ENCODE data around the gene ZAP70.

Gene ZAP70

DNA sequence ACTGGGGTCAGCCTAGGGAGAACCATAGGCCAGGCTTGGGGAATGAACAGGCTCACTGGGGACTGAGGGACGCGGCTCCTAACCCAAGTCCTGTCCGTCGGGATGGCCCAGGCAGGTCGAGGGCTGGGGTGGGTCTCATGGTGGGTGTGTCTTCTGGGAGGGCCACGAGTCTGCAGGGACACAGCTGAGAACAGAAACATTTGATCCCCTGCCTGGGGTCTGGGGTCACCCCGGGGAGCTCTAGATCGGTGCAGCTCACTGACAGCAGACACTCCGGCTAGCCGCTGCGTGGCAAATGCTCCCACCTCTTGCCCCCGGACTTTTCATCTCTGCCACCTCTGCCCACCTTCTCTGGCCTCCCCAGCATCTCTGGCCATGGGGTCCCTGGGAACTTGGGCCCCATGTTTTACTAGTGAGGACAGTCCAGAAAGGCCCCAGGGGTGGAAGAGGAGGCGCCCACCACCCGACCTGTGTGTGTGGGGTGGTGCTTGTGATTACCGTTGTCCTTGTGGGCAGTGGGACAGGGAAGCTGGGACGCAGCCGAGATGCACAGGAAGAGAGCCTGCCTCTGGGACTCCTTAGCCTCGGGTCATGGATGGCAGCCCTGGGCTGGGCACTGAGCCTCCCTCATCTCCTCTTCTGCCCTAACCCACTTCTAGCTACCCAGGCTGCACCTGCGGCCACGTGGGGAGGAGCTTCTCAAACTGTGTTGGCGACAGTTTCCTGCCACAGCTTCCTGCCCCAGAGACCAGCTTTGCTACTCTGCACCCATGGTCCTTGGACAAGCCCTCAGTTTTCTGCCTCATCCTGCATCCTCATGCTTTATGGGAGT lies 4.9 kb downstream of the ZAP70 start:
- peak; percentile 43 for DNase-seq

DNA sequence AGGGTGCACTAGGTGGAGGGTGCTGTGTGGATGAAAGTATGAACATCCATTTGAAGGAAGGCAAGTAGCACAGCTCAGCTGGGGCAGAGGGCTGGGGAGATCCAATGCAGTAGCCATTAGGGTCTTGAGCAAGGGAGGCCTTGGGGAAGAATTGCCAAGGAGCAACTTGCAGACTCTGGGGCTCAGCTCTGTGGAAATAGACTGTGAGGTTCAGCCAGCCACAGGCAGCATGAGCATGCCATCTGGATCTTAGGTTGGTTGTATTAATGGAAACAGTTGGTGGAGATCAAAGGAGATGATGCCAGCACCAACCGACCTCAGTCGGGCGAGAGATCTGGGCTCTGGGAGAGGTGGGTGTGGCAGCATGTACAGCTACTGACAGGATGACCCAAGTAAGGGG lies 5.6 kb downstream of the ZAP70 start:
- DNase-seq = no peak

DNA sequence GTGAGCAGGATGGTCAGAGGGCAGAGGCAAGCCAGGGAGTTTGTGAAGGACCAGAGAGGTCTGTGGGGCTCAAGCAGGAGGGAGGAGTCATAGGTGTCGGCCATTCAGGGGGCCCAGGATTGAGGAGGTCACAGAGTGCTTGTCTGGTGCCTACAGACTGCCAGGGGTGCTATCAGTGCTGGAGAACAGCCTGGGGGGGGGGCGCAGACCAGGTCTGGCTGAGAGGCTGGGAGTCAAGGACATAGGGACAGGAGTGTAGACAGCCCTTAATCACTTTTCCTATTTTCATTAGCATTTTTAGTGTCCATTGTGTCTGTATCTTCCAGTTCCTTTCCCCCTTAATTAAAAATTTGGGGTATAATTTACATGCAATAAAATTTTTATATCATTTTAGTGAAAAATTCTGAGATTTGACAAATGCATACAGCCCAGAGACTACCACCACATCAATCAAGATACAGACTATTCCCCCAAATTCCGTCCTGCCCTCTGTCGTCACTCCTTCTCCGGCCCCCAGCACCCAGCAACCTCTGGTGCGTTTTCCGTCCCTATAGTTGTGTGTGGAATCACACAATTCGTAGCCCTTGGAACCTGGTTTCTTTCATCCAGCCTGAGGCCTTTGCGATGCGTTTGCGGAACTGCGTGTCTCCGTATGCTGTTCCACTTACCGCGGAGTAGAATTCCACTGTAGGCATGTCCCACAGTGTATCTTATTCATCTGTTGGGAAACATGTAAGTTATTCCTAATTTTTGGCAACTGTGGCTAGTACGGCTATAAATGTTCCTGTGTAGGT lies 6.2 kb downstream of the ZAP70 start:
- DNase-seq = no peak

DNA sequence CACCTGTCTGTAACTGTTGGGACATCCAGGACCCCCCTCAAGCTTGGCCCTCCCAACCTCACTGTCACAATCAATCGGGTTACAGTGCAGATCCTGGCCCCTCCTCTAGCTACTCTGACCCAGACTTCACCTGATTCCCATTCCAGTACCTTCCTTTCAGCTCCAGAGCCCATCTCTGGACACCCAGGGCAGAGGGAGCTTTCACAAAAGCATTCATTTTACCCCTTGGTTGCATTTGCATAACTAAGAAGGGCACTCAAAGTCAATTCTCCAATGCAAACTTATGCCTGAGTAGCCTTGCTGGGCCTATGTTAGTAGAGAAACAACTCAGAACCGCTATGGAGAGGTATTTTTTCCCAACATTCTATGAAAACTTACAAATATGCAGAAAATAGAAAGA lies 7.4 kb downstream of the ZAP70 start:
- no peak for DNase-seq

DNA sequence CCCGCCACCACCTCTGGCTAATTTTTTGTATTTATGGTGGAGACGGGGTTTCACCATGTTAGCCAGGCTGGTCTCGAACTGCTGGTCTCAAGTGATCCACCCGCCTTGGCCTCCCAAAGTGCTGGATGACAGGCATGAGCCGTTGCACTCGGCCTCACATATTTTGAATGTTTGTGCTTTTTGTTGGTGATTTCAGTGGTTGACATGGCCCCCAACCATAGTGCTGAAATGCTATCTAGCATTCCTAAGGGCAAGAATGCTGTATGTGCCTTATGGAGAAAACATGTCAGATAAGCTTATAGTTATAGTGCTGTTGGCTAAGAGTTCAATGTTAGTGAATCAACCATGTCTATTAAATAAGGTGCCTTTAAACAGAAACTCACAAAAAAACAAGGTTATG lies 8.9 kb downstream of the ZAP70 start:
- no peak for DNase-seq

DNA sequence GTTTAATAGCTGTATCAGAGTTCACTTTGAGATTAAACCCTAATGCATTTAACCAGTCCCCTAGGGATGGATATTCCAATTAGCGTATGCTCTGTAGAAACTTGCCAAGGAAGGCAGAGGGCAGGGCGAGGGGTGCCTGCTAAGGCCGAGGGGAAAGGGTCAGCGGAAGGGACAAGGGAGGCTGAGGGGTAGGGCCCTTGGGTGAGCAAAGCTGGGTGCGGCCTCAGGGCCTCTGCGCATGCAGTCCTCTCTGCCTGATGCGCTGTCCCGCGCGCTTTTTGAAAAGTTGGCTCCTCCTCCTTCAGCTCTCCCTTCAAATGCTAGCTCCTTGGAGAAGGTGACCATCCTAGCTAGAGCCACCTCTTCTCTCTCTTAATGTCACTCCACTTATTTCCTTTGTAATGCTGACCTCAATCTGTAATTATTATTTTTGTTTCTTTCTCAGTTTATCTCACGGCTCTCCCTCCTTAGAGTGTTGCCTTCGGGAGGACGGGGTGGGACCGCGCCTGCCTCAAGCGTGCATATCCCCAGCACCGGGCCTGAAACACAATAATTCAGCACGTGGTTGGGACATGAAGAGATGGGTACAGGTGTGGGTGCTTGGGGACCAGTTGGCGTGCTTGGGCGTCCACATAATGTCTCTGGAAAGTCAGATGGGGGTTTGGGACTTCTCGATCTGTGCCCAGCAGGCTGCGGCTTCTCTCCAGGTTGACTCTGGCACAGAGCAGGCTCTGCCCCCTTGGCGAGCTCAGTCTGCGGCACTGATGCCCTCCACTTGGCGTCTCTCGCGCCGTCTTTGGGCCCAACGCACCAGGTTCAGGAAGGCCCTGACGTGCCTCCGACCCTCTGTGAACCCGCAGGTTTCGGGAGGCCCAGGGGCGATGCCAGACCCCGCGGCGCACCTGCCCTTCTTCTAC lies 10.0 kb downstream of the ZAP70 start:
- no peak for DNase-seq

DNA sequence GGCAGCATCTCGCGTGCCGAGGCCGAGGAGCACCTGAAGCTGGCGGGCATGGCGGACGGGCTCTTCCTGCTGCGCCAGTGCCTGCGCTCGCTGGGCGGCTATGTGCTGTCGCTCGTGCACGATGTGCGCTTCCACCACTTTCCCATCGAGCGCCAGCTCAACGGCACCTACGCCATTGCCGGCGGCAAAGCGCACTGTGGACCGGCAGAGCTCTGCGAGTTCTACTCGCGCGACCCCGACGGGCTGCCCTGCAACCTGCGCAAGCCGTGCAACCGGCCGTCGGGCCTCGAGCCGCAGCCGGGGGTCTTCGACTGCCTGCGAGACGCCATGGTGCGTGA lies 10.7 kb downstream of the ZAP70 start:
- DNase-seq = no peak

DNA sequence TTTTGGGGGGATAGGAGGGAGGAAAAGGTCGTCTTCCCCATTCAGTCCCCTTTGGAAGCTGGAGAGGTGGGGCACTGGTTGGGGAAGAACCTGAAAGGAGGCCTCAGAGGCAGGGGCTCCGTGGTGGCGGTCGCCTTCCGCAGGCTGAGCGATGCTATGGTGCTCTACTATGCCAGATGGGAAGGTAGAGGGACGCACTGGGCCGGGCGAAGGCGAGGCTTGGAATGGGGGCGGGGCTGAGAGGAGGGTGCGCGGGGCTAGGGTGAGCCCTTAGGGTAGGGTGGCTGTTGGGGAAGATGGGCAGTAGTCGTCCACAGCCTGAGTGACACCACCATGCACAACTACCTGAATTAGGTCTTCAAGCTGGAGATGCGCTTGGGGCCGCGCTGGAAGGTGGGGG lies 11.1 kb downstream of the ZAP70 start:
- no peak for DNase-seq

DNA sequence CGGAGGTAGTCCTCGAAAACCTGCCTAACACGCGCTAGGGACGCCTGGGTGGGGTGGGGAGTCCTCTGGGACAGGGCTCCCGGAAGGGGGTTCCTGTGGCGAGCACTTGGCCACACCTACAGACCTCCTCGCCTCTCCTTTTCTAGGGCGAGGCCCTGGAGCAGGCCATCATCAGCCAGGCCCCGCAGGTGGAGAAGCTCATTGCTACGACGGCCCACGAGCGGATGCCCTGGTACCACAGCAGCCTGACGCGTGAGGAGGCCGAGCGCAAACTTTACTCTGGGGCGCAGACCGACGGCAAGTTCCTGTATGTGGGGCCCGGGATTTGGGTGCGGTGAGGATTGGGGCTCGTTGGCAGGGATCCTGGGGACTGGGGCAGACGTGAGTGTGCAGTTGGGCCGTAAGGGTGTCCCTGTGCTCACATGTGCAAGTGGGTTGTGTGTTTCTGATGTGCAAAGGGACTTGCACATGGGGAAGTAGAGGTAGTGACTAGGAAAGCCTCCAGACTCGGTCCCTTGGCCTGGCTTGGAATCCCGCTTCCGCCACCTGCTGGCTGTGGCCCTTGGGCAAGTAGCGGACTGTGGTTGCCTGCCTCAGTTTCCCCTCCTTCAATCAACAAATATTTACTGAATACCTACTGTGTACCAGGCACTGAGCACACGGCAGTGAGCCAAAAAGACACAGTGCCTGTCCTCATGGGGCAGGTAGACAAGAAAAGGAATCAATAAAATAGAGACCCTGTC lies 11.7 kb downstream of the ZAP70 start:
- DNase-seq = no peak

DNA sequence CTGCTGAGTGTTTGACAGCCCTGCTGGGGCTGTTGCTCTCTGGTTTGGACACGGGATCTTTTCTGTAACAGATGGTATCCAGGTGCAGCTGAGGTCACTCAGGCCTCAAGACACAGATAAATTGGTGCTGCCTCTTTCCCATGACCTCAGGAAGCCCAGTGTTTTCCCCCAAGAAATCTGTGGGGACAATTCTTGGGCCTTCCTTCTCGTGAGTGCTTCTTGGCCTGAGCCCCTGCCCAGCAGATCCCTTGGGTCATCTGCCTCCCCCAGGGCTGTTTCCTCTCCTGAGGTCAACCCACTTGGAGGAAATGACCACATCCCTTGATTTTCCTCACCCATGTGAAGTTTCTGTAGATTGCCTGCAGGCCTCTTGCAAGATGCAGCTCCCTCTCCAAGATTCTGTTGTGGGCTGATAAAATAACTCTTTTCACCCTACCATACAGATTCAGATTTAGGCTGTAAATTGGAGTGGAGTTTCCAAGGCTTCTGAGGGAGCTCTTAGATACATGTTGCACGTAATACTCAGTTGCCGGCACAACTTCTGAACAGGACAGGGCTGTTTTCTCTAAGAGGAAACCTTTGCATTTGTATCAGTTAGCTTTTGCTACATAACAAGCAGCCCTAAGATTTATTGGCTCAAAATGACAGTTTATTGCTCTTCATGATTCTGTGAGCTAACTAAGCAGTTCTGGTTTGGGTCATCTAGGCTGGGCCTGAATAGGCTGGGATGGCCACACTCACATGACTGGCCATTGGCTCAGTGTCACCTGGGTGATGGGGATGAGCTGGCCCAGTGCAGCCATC lies 13.1 kb downstream of the ZAP70 start:
- DNase-seq = no peak

DNA sequence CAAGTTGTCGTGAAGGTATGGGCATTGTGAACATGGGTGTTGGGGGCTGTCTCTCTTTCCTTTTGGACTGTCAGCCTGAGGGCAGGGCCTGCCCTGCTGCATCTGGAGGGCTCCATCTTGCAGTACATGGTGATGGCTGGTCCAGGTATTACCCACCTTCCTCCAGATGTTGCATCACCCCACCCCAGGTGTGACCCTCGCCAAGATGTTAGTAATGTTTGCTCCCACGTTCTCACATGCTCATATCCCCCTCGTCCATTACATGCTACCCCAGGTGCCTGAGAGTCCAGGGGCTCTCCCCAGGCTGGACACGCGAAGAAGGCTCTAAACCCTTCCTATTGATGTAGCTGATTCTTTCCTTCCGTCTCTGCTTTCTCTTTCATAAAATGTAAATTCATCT lies 13.9 kb downstream of the ZAP70 start:
- no peak for DNase-seq

DNA sequence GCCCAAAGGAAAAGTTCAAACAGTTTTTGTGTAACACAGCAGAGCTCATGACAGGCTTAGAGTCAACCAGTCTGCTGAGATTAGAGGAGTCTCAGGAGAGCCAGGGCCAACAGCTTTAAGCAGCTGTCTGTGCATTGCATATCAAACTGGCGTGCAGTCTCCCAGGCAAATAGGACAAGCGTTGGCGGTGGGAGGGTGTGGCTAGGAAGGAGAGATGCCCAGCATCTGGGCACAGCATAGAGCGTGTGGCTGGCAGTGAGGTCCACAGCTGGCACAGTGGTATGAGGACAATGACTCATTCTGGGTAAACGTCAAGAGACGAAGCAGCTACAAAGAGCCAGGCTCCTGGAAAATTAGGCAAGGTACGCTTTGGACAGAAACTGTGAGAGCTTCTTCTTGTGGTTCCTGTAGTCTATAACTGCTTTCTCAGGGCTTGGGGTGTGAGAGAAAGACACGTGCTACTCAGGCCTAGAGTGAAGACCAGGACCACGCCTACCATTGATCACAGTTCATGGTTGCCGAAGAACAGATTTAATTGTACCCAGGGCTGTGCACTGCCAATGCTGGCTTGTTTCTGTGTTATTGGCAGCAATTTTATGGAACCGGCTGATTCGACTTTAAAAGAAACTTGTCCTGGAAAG lies 14.8 kb downstream of the ZAP70 start:
- DNase-seq = no peak

DNA sequence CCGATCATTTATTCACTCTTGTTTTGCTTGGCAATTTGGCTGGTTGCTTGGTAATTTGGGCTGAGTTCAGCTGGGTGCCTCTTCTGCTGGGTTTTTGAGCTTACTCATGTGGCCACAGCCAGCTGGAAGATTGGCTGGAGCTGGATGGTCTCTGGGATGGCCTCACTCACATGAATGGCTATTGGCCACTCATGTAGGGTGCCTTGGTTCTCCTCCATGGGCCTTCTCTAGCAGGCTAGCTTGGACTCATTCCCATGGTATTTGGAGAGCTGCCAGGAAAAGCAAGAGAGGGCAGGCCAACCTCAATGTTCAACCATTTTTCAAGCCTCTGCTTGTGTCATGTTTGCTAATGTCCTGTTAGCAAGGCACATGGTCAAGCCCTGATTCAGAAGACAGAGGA lies 16.9 kb downstream of the ZAP70 start:
- DNase-seq = no peak

DNA sequence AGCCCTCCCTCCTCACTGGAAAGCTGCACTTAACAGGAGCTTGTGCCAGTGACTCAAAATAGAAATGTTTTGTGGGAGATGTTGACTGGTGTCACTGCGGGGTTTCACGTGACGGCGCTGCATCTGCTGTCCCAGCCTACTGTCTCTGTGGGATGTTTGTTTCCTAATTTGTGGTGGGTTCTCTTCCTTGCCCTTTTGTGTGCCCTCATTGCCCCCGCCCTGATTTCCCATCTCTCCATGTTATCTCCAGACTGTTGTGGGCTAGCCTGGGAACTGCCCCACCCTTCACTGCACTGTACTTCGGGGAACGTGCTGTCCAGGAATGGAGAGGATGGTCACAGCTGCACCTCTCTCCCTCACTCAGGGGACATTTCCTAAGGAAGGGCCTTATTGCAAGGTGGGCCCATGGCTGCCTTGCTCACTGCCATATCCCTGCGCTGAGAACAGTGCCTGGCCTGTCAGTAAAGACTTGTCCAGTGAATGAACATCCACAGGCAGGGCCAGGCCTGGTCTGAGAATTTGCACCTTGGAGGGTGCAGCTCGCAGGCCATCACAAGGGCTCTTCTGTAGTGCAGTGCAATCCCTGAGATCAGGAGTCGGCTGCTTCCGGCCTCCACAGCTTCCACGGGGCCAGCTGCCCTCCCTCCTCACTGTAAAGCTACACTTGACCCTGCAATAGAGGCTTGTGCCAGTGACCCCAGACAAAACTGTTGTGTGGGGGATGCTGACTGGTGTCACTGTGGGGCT lies 18.1 kb downstream of the ZAP70 start:
- DNase-seq = no peak

DNA sequence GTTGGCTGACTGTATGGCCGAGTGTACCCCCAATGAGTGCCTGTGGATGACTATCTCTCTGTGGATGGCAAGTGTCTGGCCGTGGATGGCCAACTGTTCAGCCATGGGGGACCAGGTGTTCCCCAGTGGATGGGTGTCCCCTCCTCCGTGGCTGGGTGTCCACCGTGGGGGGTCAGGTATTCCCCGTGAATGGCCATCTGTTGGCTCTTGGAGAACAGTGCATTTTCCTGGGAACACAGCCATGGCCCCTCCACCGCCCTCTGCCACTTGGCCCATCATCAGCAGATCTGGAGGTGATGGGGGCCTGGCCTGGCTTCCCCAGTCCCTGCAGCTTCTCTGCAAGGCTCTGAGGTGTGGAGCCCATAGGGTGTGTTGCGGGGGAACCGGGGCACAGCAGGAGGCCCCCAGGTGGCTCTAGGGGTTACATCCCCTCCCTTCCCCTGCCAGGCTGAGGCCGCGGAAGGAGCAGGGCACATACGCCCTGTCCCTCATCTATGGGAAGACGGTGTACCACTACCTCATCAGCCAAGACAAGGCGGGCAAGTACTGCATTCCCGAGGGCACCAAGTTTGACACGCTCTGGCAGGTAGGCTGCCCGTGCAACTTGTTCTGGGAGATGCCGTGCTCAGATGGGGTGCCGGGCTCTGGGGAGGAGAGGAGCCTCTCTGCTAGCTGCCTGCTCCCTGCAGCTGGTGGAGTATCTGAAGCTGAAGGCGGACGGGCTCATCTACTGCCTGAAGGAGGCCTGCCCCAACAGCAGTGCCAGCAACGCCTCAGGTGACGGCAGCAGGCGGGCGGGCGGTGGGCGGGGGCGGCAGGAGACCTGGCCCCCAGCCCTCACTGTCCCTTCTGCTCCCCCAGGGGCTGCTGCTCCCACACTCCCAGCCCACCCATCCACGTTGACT lies 19.3 kb downstream of the ZAP70 start:
- DNase-seq = no peak

DNA sequence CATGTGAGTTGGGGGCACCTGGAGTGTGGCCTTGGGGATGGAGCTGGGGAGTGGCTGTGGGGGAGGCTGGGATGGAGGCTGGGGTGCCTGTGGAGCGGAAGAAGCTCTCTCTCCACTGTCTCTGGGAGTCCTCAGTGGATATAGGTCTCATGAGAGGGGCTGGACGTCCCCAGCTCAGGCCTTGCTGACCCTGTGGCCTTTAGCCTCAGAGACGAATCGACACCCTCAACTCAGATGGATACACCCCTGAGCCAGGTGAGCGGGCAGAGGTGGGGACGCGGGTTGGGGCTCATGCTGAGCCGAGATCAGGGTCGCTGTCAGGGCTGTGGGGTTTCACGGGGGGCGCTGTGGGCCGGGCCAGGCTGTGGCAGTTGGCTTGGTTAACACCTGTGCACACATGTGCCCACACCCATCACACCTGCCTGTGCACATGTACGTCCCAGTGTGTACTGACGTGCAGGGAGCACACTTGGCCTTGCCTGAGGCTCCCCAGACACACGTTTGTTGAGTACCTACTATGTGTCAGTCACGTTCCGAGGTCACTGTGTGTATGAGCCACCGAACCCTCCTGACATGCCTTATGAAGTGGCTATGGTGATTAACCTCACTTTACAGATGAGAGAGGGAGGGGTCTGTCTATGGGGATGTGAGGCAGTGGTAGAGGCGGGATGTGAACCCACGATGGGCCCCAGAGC lies 20.1 kb downstream of the ZAP70 start:
- DNase-seq = no peak

DNA sequence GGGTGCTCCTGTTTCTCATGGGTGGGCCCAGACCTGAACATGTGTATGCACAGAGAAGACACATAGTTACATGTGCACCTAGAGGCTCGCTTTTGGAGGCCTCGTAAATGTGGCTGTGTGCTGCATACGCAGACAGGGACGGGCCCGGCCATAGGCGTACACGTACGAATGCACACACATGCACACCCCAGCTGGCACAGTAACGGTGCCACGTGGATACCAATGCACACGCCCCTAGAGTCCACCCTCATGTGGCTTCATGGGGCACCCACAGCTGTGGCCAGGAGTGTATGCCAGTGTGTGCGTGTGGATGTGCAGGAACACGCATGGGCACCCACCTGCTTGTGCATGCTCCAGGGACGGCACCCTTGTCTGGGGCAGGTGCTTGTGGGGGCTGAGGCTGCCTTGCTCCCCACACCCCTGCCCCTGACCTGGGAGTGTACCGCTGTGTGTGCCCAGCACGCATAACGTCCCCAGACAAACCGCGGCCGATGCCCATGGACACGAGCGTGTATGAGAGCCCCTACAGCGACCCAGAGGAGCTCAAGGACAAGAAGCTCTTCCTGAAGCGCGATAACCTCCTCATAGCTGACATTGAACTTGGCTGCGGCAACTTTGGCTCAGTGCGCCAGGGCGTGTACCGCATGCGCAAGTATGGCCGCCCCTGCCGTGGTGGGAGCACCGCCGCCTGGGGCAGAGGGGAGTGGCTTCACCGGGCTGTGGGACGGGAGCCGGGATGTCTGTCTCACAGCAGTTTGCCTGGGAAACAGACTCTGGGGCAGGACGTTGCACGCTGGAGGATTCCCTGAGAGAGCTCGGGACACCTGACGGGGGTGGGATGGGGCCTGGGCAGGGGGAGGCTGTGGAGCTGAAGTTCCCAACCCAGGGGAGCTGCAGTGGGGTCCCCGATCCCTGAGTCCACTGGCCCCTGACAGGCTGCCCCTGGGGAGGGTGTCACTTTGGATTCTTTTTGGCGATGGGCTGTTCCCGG lies 21.0 kb downstream of the ZAP70 start:
- DNase-seq = no peak
